ENCODE data around the gene SEMA5A.

Gene SEMA5A

DNA sequence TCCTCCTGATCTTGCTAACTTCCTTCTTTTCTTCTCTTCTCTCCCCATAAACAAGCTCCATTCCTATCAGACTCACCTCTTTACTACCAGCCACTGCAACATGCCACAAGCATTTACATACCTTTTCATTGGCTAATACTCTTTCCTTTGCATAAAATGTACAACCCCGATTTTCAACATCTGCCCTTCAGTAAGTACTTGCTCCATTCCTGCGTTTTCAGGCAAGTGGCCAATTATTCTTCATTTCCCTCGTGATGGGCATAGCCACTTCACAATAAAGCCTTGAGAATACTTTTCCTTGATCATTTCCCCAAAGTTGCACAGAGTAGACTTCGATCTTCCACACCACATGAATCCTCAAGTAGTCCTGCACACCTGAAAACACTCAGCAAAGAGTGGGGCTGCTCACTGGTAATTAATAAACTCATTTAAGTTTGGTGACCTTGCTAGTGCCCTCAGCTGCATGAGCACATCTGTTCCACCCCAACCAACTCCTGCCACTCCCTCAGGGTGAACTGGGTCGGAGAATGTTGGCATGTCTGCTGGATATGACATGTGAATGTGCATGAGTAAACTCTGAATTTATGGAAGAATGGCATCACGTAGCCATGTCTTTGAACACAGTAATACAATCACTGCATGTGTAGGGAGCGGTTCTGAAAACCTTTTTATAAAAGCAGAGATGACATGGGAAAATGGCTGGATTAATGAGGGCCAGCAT is 535.8 kb downstream of the SEMA5A start:
- DNase-seq (ENCODE audit: low read depth) = no peak

DNA sequence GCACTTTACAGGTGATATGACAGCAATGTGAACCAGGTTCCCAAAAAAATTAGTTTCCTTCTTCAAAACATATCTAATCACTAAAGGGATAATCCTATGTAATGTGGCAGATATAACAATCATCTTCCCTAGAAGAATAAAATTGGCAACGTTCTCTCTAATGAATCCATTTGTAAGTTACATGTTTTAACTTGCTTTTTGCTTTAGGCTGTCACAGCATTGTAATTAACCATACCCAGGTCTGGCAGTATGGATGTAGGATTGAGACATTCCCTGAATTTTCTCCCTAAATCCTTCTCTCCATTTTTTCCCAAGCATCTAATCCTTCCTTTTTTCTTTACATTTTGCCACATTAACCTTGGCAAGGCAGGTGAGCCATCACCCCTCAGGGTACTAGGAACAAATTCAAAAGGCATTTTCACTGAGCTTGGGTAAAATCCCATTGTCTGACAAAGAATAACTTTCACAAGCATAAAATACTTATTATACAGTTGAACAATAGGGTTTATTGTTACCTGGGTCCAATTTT is 548.3 kb downstream of the SEMA5A start:
- DNase-seq (ENCODE audit: low read depth) = no peak

DNA sequence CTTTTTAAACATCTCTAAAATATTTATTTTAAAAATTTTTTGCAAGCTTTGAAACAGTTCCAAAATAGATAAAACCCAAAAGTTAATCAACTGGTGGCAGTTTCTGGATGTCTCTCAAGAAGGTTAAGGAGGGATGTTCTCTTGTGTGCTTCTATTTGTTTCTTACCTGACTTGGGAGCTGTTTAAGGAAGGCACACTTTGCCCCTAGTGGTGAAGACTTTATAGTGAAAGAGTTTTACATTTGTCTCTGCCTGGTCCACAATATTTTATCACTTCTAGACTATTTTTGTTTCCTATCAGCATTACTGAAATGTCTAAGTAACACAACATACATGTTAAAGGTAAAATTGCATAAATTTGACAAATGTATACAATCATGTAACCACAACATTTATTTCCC is 552.8 kb downstream of the SEMA5A start:
- DNase-seq (ENCODE audit: low read depth) = no peak
